B cell (primary cell): ENCODE data around the gene SH3BGRL3. TPM values are rescaled to one million over a fixed set of nuclear protein-coding genes. Genes with fewer than 3 reads are reported as not detected.

Experiments used
- ATAC-seq: fragments of 200-7000 bp; cut with Tn5 transposase; one replicate; pipeline ENCODE4 v1.10.0; 2021; ENCODE audit warnings: low read depth, mild to moderate bottlenecking, moderate number of reproducible peaks, moderate library complexity
- CTCF ChIA-PET: fragments of 350-600 bp; sonication (Branson Sonifier 250); formaldehyde crosslinking; loops from one replicate; lab custom pipeline; 2021; ENCODE audit warnings: antibody characterized with exemption, inconsistent platforms; lab: Charles Lee
- POLR2A ChIA-PET: fragments of 350-600 bp; sonication (Branson Sonifier 250); formaldehyde crosslinking; loops from one replicate; lab custom pipeline; 2021; ENCODE audit warnings: antibody characterized with exemption; lab: Charles Lee
- DNase-seq: peaks from one replicate; pipeline ENCODE4 v3.0.0; 2013
- H2AFZ ChIP-seq: 2 replicates; pipeline ENCODE4 v1.6.1; 2012; ENCODE audit warnings: mild to moderate bottlenecking, low read depth, low read length; ENCODE audit not compliant: insufficient read depth, poor library complexity, severe bottlenecking
- H3K27ac ChIP-seq, 2 donors: 1 replicate in 1 of 2; 2 replicates in 1 of 2; pipeline ENCODE4 v1.5.1; 2012 to 2013; ENCODE audit warnings: low read length in 2 of 2, mild to moderate bottlenecking in 2 of 2, moderate library complexity in 1 of 2
- H3K27me3 ChIP-seq, 4 experiments: fragments of 200-600 bp in 1 of 4; sonication (generic) in 1 of 4; replicated peaks in 1 of 4; 1 replicate in 2 of 4; 2 replicates in 2 of 4; pipeline versions ENCODE4 v1.6.1 to v1.7.0; 2013 to 2016; ENCODE audit warnings: low read length in 3 of 4, mild to moderate bottlenecking in 2 of 4, mixed read lengths in 1 of 4, moderate library complexity in 1 of 4; ENCODE audit not compliant: insufficient read depth in 4 of 4, control insufficient read depth in 3 of 4; ENCODE audit errors: control extremely low read depth in 1 of 4
- H3K36me3 ChIP-seq, 2 experiments: replicated peaks in 1 of 2; 1 replicate in 1 of 2; 2 replicates in 1 of 2; pipeline versions ENCODE4 v1.6.1 to v1.7.1; 2013; ENCODE audit warnings: low read length in 1 of 2; ENCODE audit not compliant: insufficient read depth in 2 of 2, control insufficient read depth in 1 of 2; ENCODE audit errors: control extremely low read depth in 1 of 2, extremely low read depth in 1 of 2
- H3K4me1 ChIP-seq, 2 donors: fragments of 200-600 bp in 1 of 2; sonication (generic) in 1 of 2; 1 replicate in 1 of 2; 2 replicates in 1 of 2; pipeline versions ENCODE4 v1.5.1 to v1.6.1; 2013 to 2017; ENCODE audit warnings: low read length in 2 of 2; ENCODE audit not compliant: control insufficient read depth in 2 of 2, insufficient read depth in 2 of 2
- H3K4me2 ChIP-seq: replicated peaks from 2 replicates; pipeline ENCODE3; 2012; ENCODE audit warnings: mild to moderate bottlenecking, low read depth, low read length; ENCODE audit not compliant: poor library complexity, severe bottlenecking
- H3K4me3 ChIP-seq, 5 experiments: fragments of 200-600 bp in 1 of 5; sonication (generic) in 1 of 5; 1 replicate in 3 of 5; 2 replicates in 2 of 5; pipeline versions ENCODE4 v1.5.1 to v1.7.0; 2011 to 2016; ENCODE audit warnings: low read length in 4 of 5, mild to moderate bottlenecking in 4 of 5, low read depth in 2 of 5, control low read depth in 1 of 5, moderate library complexity in 1 of 5; ENCODE audit not compliant: insufficient read depth in 1 of 5; ENCODE audit errors: control extremely low read depth in 1 of 5, extremely low read depth in 1 of 5
- H3K79me2 ChIP-seq: fragments of 200-600 bp; sonication (generic); one replicate; pipeline ENCODE4 v1.6.0; 2016; ENCODE audit warnings: low read length; ENCODE audit not compliant: control insufficient read depth, insufficient read depth
- H3K9ac ChIP-seq: fragments of 200-600 bp; sonication (generic); 2 replicates; pipeline ENCODE4 v1.6.1; 2017; ENCODE audit warnings: mild to moderate bottlenecking, low read length, moderate library complexity
- H3K9me3 ChIP-seq, 3 donors: one replicate each; pipeline versions ENCODE4 v1.6.1 to v1.7.1; 2013; ENCODE audit warnings: low read length in 2 of 3; ENCODE audit not compliant: control insufficient read depth in 2 of 3, insufficient read depth in 1 of 3; ENCODE audit errors: control extremely low read depth in 1 of 3
- H4K20me1 ChIP-seq: 2 replicates; pipeline ENCODE4 v1.6.0; 2012; ENCODE audit warnings: mild to moderate bottlenecking, low read length; ENCODE audit not compliant: insufficient read depth, control insufficient read depth, poor library complexity, severe bottlenecking
- H3K27ac Mint-ChIP-seq: one replicate; pipeline ENCODE4 v1.8.0; 2021; ENCODE audit warnings: mixed read lengths
- H3K27me3 Mint-ChIP-seq: one replicate; pipeline ENCODE4 v1.8.0; 2021; ENCODE audit warnings: mixed read lengths
- H3K4me1 Mint-ChIP-seq: one replicate; pipeline ENCODE4 v1.8.0; 2021; ENCODE audit warnings: mixed read lengths
- H3K4me3 Mint-ChIP-seq: one replicate; pipeline ENCODE4 v1.8.0; 2021; ENCODE audit warnings: mixed read lengths
- H3K9me3 Mint-ChIP-seq: one replicate; pipeline ENCODE4 v1.8.0; 2022; ENCODE audit warnings: mixed read lengths; ENCODE audit not compliant: insufficient read depth
- CTCF ChIP-seq: fragments of 200-600 bp; IDR thresholded peaks from one replicate; pipeline ENCODE4 v1.8.0; 2022; ENCODE audit warnings: antibody characterized with exemption, mild to moderate bottlenecking
- EZH2 ChIP-seq: IDR thresholded peaks from 2 replicates; pipeline ENCODE4 v1.6.1; 2012; ENCODE audit warnings: borderline replicate concordance, low read depth, mild to moderate bottlenecking, moderate library complexity, low read length; ENCODE audit not compliant: insufficient read depth, poor library complexity, severe bottlenecking
- WGBS: methylation state at CpG from one replicate; pipeline ENCODE4 v1.1.5; 2013; ENCODE audit warnings: missing lambda C conversion rate; ENCODE audit not compliant: insufficient coverage; 5-methylcytosine and 5-hydroxymethylcytosine counted together
- intact Hi-C: fragments of 100-400 bp; cut with micrococcal nuclease; formaldehyde crosslinking; loops from one replicate; pipeline ENCODE4 v1.10.0; 2022
- polyA plus RNA-seq: library from polyadenylated mRNA; depleted of rRNA; stranded (reverse); fragments of >200 nt; gene quantifications from 2 replicates; pipeline ENCODE4 v1.2.3, GENCODE V29; 2012
- total RNA-seq, 2 donors: library from RNA; stranded (reverse); fragments of 120-200 nt in 1 of 2; gene quantifications; 1 replicate in 1 of 2; 2 replicates in 1 of 2; pipeline versions ENCODE4 v1.2.3 to v1.2.4, GENCODE V29; 2013 to 2022

SH3BGRL3 gene
- total and polyA plus RNA-seq, 2 donors (not counting 1 experiment from before 2014, with no cell fraction given), result 150 to 232 TPM

- POLR2A ChIA-PET, result no interaction called here
- no peak overlapping the region for H3K4me3 ChIP-seq
Observed at GRCh38 chr1:26265405-26265804, 14.5 kb upstream of the SH3BGRL3 start.

More at GRCh38 chr1:26265405-26265804, 14.5 kb upstream of the SH3BGRL3 start:
- H3K27me3 ChIP-seq, result no peaks in the 10 kb centered on the region
- peak; percentile 12 for DNase-seq
- H3K36me3 ChIP-seq, result peaks cover 3 to 38% of the 10 kb centered on the region in 2 experiments
- peaks cover 6% of the 10 kb centered on the region for H3K9me3 Mint-ChIP-seq
- TF ChIP-seq CTCF (no peak), EZH2 (no peak)
- H3K4me3 Mint-ChIP-seq, result no peak overlapping the region
- peaks cover 4% of the 10 kb centered on the region for H3K4me1 Mint-ChIP-seq
- no peak overlapping the region for H3K4me2 ChIP-seq
- CTCF ChIA-PET, result interaction anchor here (0.6 to 1.0 kb wide), 3 partner anchors 9 to 98 kb away, joined by 3 to 4 read pairs (median 3); no protein-coding TSS in a partner anchor
- no peak overlapping the region for H3K27ac Mint-ChIP-seq
- H2AFZ ChIP-seq, result no peak overlapping the region
- no peaks in the 10 kb centered on the region for H3K79me2 ChIP-seq
- no peaks in the 10 kb centered on the region for H3K27me3 Mint-ChIP-seq
- peaks cover 4 to 5% of the 10 kb centered on the region in 2 donors for H3K4me1 ChIP-seq
- H3K9me3 ChIP-seq, result peaks cover 0 to 6% (median 0%) of the 10 kb centered on the region in 3 donors
- ATAC-seq, result no peak
- no peak overlapping the region for H3K27ac ChIP-seq
- intact Hi-C loops, result no loop called here
- H3K9ac ChIP-seq, result no peak overlapping the region
- no CpG with 5 or more reads among the region's 1 CpG for WGBS
- H4K20me1 ChIP-seq, result no peaks in the 10 kb centered on the region
